ENCODE data around the gene TBCB.

GRCh38 chr19:36072081-36072480, 43.2 kb upstream of the TBCB start:
- no peak for TF ChIP-seq CTCF (IDR thresholded peaks at IDR 0.05; ENCODE audit: low read depth, low read length, poor library complexity, severe bottlenecking)
- TF ChIP-seq EZH2phosphoT487 (IDR thresholded peaks at IDR 0.05; ENCODE audit: borderline replicate concordance, low read length) = no peak

Measured in DOHH2 (cell line).